ENCODE results near the gene C1orf53.
A peak's percentile ranks its signal among the peaks of the same experiment; 100 is the strongest.

The C1orf53 gene

GRCh38 chr1:197909384-197909783, 7.0 kb downstream of the C1orf53 start:
- CTCF ChIA-PET = interaction anchor here (0.7 to 1.8 kb wide), 5 partner anchors 12 to 294 kb away, joined by 3 to 8 read pairs (median 4); no protein-coding TSS in a partner anchor
- Histone ChIP-seq H3K4me1 (ENCODE audit: control insufficient read depth, insufficient read depth, low read length) (0 out of 2 replicates have a peak, but pooled peaks cover 2% of the 10 kb centered on the region), H3K9me3 (ENCODE audit: control insufficient read depth, insufficient read depth, low read depth, low read length) (no peaks in the 10 kb centered on the region), H3K27ac (ENCODE audit: extremely low read depth, low read depth, low read length) (no peak overlapping the region), H3K4me3 (ENCODE audit: low read depth, low read length) (no peak overlapping the region; the same call in 1 of the 2 replicates), H3K36me3 (ENCODE audit: control insufficient read depth in 2 of 2, insufficient read depth in 1 of 2, low read length in 2 of 2) (no peaks in the 10 kb centered on the region)
- TF ChIP-seq ZNF18 (tag by site-specific recombination; IDR thresholded peaks at IDR 0.05) (0 out of 2 replicates have a peak, but pooled peaks have one; percentile 42), RBAK (tag by site-specific recombination; IDR thresholded peaks at IDR 0.05) (no peak), ATF2 (tag by site-specific recombination; IDR thresholded peaks at IDR 0.05; ENCODE audit: low read depth) (no peak), ZNF354C (tag by site-specific recombination; IDR thresholded peaks at IDR 0.05; ENCODE audit: borderline replicate concordance, low read depth) (no peak)
- POLR2A ChIA-PET = interaction anchor here (2.0 kb wide), 1 partner anchor 8 kb away, joined by 8 read pairs; the partner anchor contains the start of gene LHX9

GRCh38 chr1:197910120-197910991, 7.9 kb downstream of the C1orf53 start:
- H3K9me3 ChIP-seq (ENCODE audit: control insufficient read depth, insufficient read depth, low read depth, low read length) = no peaks in the 10 kb centered on the region
- H3K27ac ChIP-seq (ENCODE audit: extremely low read depth, low read depth, low read length) = no peak overlapping the region
- ChIA-PET POLR2A (interaction anchor here (0.6 kb wide), 1 partner anchor 586 kb away, joined by 3 read pairs; no protein-coding TSS in a partner anchor), CTCF (interaction anchor here (0.6 to 1.8 kb wide), 4 partner anchors 14 to 365 kb away, joined by 3 to 8 read pairs (median 6); no protein-coding TSS in a partner anchor)
- no peaks in the 10 kb centered on the region for H3K4me1 ChIP-seq (ENCODE audit: control insufficient read depth, insufficient read depth, low read length)
- no peaks in the 10 kb centered on the region for H3K36me3 ChIP-seq (ENCODE audit: control insufficient read depth in 2 of 2, insufficient read depth in 1 of 2, low read length in 2 of 2)
- H3K4me3 ChIP-seq (ENCODE audit: low read depth, low read length) = no peak overlapping the region
- TF ChIP-seq ZNF280D (tag by site-specific recombination; IDR thresholded peaks at IDR 0.05) (no peak), REST (tag by site-specific recombination; IDR thresholded peaks at IDR 0.05) (no peak), ZNF280C (tag by site-specific recombination; IDR thresholded peaks at IDR 0.05) (no peak), ZNF2 (tag by site-specific recombination; IDR thresholded peaks at IDR 0.05) (no peak), ZBTB8A (tag by site-specific recombination; IDR thresholded peaks at IDR 0.05) (no peak)

Measured in HEK293 (cell line).